ENCODE data around the gene COL6A2. TPM values are rescaled to one million over a fixed set of nuclear protein-coding genes. Genes with fewer than 3 reads are reported as not detected.
A peak's percentile ranks its signal among the peaks of the same experiment; 100 is the strongest.

COL6A2 gene
- polyA plus RNA-seq, 3 donors, result 0.01 TPM; not detected in 2

DNA sequence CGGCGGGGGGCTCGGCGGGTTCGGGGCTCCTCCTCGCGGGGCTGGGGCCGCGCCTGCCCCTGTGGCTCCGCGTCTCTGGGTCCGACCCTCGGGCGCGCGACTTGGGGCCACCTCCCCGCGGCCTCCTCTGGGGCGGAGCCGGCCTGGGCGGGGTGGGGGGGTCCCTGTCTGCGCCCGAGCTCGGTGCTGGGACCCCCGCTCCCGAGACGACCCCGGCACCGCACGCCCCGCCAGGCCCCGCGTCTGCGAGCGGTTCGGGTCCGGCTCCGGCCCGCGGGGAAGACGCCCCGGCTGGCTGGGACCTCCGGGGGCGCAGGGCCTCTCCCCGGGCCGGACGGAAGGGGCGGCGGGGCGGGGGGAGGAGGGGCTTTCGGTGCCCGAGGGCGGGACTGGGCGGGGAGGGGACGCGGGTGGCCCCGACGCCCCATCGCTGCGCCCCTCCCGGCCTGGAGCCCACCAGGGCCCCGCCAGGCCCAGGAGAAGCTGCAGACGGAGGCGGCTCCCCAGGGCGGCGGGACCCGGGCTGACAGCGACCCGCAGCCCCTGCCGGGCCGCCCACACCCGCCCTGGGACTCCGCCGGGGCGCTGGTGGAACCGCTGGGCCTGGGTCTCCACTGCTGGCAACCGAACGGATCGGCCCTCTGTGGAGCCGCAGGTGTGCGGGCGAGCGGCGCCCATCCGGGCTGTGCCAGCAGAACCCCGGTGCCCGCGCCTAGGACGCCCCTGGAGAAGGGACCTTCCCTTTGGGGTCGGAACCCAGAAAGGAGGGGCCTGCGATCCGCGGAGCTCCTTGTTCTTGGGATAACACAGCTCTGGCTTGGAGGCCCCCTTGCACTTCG, 610 bp downstream of the COL6A2 start:
- Histone ChIP-seq H4K20me1 (ENCODE audit: insufficient read depth, low read length) (no peaks in the 10 kb centered on the region), H3K27me3 (ENCODE audit: control insufficient read depth in 2 of 2, insufficient read depth in 2 of 2, low read length in 2 of 2) (peaks cover 11 to 45% of the 10 kb centered on the region in 2 donors), H3K79me2 (ENCODE audit: insufficient read depth, low read length) (no peaks in the 10 kb centered on the region), H2AFZ (ENCODE audit: insufficient read depth, low read depth, low read length, poor library complexity, severe bottlenecking) (peak overlapping the region; percentile 13), H3K9me3 (replicated peaks in 1 of 2; ENCODE audit: control insufficient read depth in 1 of 2, insufficient read depth in 1 of 2, low read length in 2 of 2) (peaks cover 0 to 14% of the 10 kb centered on the region in 2 donors), H3K4me2 (replicated peaks; ENCODE audit: extremely low read depth, low read length, poor library complexity, severe bottlenecking) (peak overlapping the region; percentile 42), H3K4me3 (replicated peaks in 1 of 3; ENCODE audit: low read depth in 2 of 3, low read length in 3 of 3) (peak overlapping the region in 1 of 3 experiments; percentile 34), H3K27ac (ENCODE audit: low read depth in 1 of 2, low read length in 2 of 2) (no peak overlapping the region), H3K9ac (ENCODE audit: insufficient read depth, low read length, poor library complexity, severe bottlenecking) (no peak overlapping the region), H3K4me1 (ENCODE audit: control insufficient read depth in 1 of 2, insufficient read depth in 2 of 2, low read length in 2 of 2) (no peaks in the 10 kb centered on the region), H3K36me3 (replicated peaks in 1 of 2; ENCODE audit: control insufficient read depth in 1 of 2, insufficient read depth in 2 of 2, low read length in 2 of 2) (no peaks in the 10 kb centered on the region)
- peak in 1 of 3 donors; percentile 1 for DNase-seq
- Mint-ChIP-seq H3K27me3 (ENCODE audit: low read depth in 3 of 3) (peaks cover 40 to 63% (median 51%) of the 10 kb centered on the region in 3 donors), H3K4me3 (peak overlapping the region in 1 of 2 donors; percentile 70), H3K4me1 (no peaks in the 10 kb centered on the region), H3K9me3 (peaks cover 7 to 30% (median 20%) of the 10 kb centered on the region in 7 donors), H3K27ac (no peak overlapping the region), H3K36me3 (no peaks in the 10 kb centered on the region)
- intact Hi-C loops (cut with micrococcal nuclease), result no loop called here
- WGBS (ENCODE audit: insufficient coverage), result 2% methylated on average over 76 of the region's 94 CpGs
- TF ChIP-seq, protein P1, sequence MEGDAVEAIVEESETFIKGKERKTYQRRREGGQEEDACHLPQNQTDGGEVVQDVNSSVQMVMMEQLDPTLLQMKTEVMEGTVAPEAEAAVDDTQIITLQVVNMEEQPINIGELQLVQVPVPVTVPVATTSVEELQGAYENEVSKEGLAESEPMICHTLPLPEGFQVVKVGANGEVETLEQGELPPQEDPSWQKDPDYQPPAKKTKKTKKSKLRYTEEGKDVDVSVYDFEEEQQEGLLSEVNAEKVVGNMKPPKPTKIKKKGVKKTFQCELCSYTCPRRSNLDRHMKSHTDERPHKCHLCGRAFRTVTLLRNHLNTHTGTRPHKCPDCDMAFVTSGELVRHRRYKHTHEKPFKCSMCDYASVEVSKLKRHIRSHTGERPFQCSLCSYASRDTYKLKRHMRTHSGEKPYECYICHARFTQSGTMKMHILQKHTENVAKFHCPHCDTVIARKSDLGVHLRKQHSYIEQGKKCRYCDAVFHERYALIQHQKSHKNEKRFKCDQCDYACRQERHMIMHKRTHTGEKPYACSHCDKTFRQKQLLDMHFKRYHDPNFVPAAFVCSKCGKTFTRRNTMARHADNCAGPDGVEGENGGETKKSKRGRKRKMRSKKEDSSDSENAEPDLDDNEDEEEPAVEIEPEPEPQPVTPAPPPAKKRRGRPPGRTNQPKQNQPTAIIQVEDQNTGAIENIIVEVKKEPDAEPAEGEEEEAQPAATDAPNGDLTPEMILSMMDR (IDR thresholded peaks at IDR 0.05), result no peak

DNA sequence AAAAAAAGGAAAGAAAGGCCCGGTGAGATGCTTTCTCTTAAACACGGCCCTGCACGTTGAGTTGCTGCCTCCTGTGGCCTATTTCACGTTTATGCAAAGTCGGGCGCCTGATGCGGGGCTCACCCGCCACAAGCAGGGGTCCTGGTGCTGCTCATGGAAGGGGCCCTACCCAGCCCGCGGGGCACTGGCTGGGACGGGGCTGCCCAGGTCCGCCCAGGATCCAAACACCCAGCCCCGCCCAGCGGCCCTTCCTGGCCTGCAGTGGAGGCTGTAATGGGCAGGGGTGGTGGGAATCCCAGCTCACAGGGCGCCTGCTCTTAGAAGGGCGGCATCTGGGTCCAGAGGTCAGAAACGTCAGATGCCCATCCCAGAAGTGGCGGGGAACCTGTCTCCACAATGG, 1.6 kb downstream of the COL6A2 start:
- WGBS (ENCODE audit: insufficient coverage), result 47% methylated on average over 14 of the region's 18 CpGs
- no peaks in the 10 kb centered on the region for H3K4me1 Mint-ChIP-seq
- H3K9ac ChIP-seq (ENCODE audit: insufficient read depth, low read length, poor library complexity, severe bottlenecking), result no peak overlapping the region
- H3K9me3 ChIP-seq (replicated peaks in 1 of 2; ENCODE audit: control insufficient read depth in 1 of 2, insufficient read depth in 1 of 2, low read length in 2 of 2), result peaks cover 0 to 18% of the 10 kb centered on the region in 2 donors
- H3K9me3 Mint-ChIP-seq, result peaks cover 12 to 36% (median 26%) of the 10 kb centered on the region in 7 donors
- no peaks in the 10 kb centered on the region for H3K4me1 ChIP-seq (ENCODE audit: control insufficient read depth in 1 of 2, insufficient read depth in 2 of 2, low read length in 2 of 2)
- H2AFZ ChIP-seq (ENCODE audit: insufficient read depth, low read depth, low read length, poor library complexity, severe bottlenecking), result no peak overlapping the region
- no peaks in the 10 kb centered on the region for H3K36me3 ChIP-seq (replicated peaks in 1 of 2; ENCODE audit: control insufficient read depth in 1 of 2, insufficient read depth in 2 of 2, low read length in 2 of 2)
- no peak overlapping the region for H3K4me3 ChIP-seq (replicated peaks in 1 of 3; ENCODE audit: low read depth in 2 of 3, low read length in 3 of 3)
- intact Hi-C loops (cut with micrococcal nuclease), result no loop called here
- H3K27ac Mint-ChIP-seq, result no peak overlapping the region
- H3K27me3 Mint-ChIP-seq (ENCODE audit: low read depth in 3 of 3), result peaks cover 42 to 69% (median 52%) of the 10 kb centered on the region in 3 donors
- peak overlapping the region in 1 of 2 donors; percentile 70 for H3K4me3 Mint-ChIP-seq
- H4K20me1 ChIP-seq (ENCODE audit: insufficient read depth, low read length), result no peaks in the 10 kb centered on the region
- peak in 1 of 3 donors; percentile 0 for DNase-seq
- H3K27ac ChIP-seq (ENCODE audit: low read depth in 1 of 2, low read length in 2 of 2), result no peak overlapping the region
- TF ChIP-seq, protein P1 (IDR thresholded peaks at IDR 0.05), result no peak
- no peak overlapping the region for H3K4me2 ChIP-seq (replicated peaks; ENCODE audit: extremely low read depth, low read length, poor library complexity, severe bottlenecking)
- H3K36me3 Mint-ChIP-seq, result no peaks in the 10 kb centered on the region
- H3K79me2 ChIP-seq (ENCODE audit: insufficient read depth, low read length), result no peaks in the 10 kb centered on the region
- peaks cover 15 to 47% of the 10 kb centered on the region in 2 donors for H3K27me3 ChIP-seq (ENCODE audit: control insufficient read depth in 2 of 2, insufficient read depth in 2 of 2, low read length in 2 of 2)

All from CD14-positive monocyte (primary cell).